HG03521 (cell line): ENCODE measurements around the gene RSPO3.

Experiments
- ATAC-seq: cut with Tn5 transposase; IDR thresholded peaks from one replicate; pipeline ENCODE4 v1.9.1; 2021; ENCODE audit warnings: mild to moderate bottlenecking, moderate library complexity; ENCODE audit not compliant: unreplicated experiment

The RSPO3 gene

GRCh38 chr6:127154509-127154908 lies 36.0 kb downstream of the RSPO3 start:
- no peak for ATAC-seq

- ATAC-seq = no peak
Measured at GRCh38 chr6:127160484-127160883, 42.0 kb downstream of the RSPO3 start.

- no peak for ATAC-seq
Measured at GRCh38 chr6:127162836-127163235, 44.4 kb downstream of the RSPO3 start.

- ATAC-seq = no peak
Measured at GRCh38 chr6:127164036-127164435, 45.6 kb downstream of the RSPO3 start.

GRCh38 chr6:127164565-127164964 lies 46.1 kb downstream of the RSPO3 start:
- no peak for ATAC-seq

GRCh38 chr6:127173156-127173940 lies 54.9 kb downstream of the RSPO3 start:
- no peak for ATAC-seq

GRCh38 chr6:127176146-127176545 lies 57.7 kb downstream of the RSPO3 start:
- no peak for ATAC-seq

- ATAC-seq = no peak
Measured at GRCh38 chr6:127177030-127177922, 58.8 kb downstream of the RSPO3 start.

- no peak for ATAC-seq
Measured at GRCh38 chr6:127177923-127178231, 59.4 kb downstream of the RSPO3 start.

GRCh38 chr6:127178746-127179145 lies 60.3 kb downstream of the RSPO3 start:
- ATAC-seq = no peak

- ATAC-seq = no peak
Measured at GRCh38 chr6:127180426-127180825, 62.0 kb downstream of the RSPO3 start.

GRCh38 chr6:127182501-127182900 lies 64.0 kb downstream of the RSPO3 start:
- ATAC-seq = no peak

GRCh38 chr6:127185437-127185995 lies 67.0 kb downstream of the RSPO3 start:
- no peak for ATAC-seq

- peak; percentile 68 for ATAC-seq
Measured at GRCh38 chr6:127186889-127187288, 68.4 kb downstream of the RSPO3 start.

- no peak for ATAC-seq
Measured at GRCh38 chr6:127188744-127189143, 70.3 kb downstream of the RSPO3 start.

GRCh38 chr6:127190552-127190951 lies 72.1 kb downstream of the RSPO3 start:
- ATAC-seq = no peak

GRCh38 chr6:127191716-127192115 lies 73.2 kb downstream of the RSPO3 start:
- ATAC-seq = no peak

- ATAC-seq = no peak
Measured at GRCh38 chr6:127192911-127193541, 74.6 kb downstream of the RSPO3 start.

GRCh38 chr6:127195833-127196232 lies 77.4 kb downstream of the RSPO3 start:
- ATAC-seq = no peak

GRCh38 chr6:127198549-127198948 lies 80.1 kb downstream of the RSPO3 start:
- ATAC-seq = no peak

GRCh38 chr6:127199470-127199869 lies 81.0 kb downstream of the RSPO3 start:
- no peak for ATAC-seq
